Thyroid gland (tissue), 4 donors: Measurements from ENCODE around the gene RBM5. TPM values are rescaled to one million over a fixed set of nuclear protein-coding genes. Genes with fewer than 3 reads are reported as not detected.

Experiments
- DNase-seq, 2 donors: peaks; one replicate each; pipeline ENCODE4 v3.0.0-alpha.2; 2019
- H3K27ac ChIP-seq, 3 donors: fragments of 200-600 bp; sonication (generic); 1 replicate in 2 of 3; 2 replicates in 1 of 3; pipeline ENCODE4 v1.5.1; 2016 to 2019; ENCODE audit warnings: mild to moderate bottlenecking in 1 of 3, moderate library complexity in 1 of 3
- H3K27me3 ChIP-seq: fragments of 200-600 bp; sonication (generic); one replicate; pipeline ENCODE4 v1.5.1; 2019
- H3K36me3 ChIP-seq, 2 donors: fragments of 200-600 bp; sonication (generic); one replicate each; pipeline ENCODE4 v1.5.1; 2016 to 2019
- H3K4me1 ChIP-seq, 2 donors: fragments of 200-600 bp; sonication (generic); one replicate each; pipeline ENCODE4 v1.5.1; 2017 to 2019
- H3K4me3 ChIP-seq, 3 donors: fragments of 200-600 bp; sonication (generic); replicated peaks in 1 of 3; 1 replicate in 2 of 3; 2 replicates in 1 of 3; pipeline ENCODE4 v1.5.1; 2016; ENCODE audit warnings: mild to moderate bottlenecking in 1 of 3
- H3K9me3 ChIP-seq: fragments of 200-600 bp; sonication (generic); one replicate; pipeline ENCODE4 v1.5.1; 2017
- CTCF ChIP-seq, 6 experiments: fragments of 200-600 bp in 3 of 6; fragments of 450-650 bp in 3 of 6; sonication (generic) in 3 of 6; IDR thresholded peaks; one replicate each; pipeline ENCODE4 v1.5.1; 2016 to 2019; ENCODE audit warnings: antibody characterized with exemption in 6 of 6, mild to moderate bottlenecking in 2 of 6, inconsistent platforms in 1 of 6, moderate library complexity in 1 of 6
- POLR2A ChIP-seq, 2 donors: fragments of 450-650 bp; IDR thresholded peaks; one replicate each; pipeline ENCODE4 v1.6.1; 2017; ENCODE audit warnings: antibody characterized with exemption in 2 of 2, mild to moderate bottlenecking in 2 of 2, moderate library complexity in 1 of 2
- WGBS, 2 donors: methylation state at CpG; one replicate each; pipeline ENCODE4 v1.1.5; 2017; 5-methylcytosine and 5-hydroxymethylcytosine counted together
- intact Hi-C: fragments of 100-400 bp; cut with DNase I; formaldehyde crosslinking; loops from one replicate; pipeline ENCODE4 v1.15.1; 2023
- total RNA-seq, 4 donors: library from RNA; depleted of rRNA; stranded (reverse); fragments of >200 nt; gene quantifications; one replicate each; pipeline ENCODE4 v1.2.3, GENCODE V29; 2016

The RBM5 gene
- total RNA-seq, 4 donors from 2014 or later = 230 to 337 (median 268) TPM

GRCh38 chr3:50095352-50095998 lies 6.8 kb downstream of the RBM5 start:
- no peak overlapping the region for H3K27ac ChIP-seq
- WGBS, 2 donors = 90 to 92% methylated on average over 5 of the region's 5 CpGs
- no peak overlapping the region for H3K4me3 ChIP-seq
- intact Hi-C loops = no loop called here
- H3K36me3 ChIP-seq = peaks cover 85 to 98% of the 10 kb centered on the region in 2 donors
- DNase-seq = no peak
- H3K27me3 ChIP-seq = no peaks in the 10 kb centered on the region
- peaks cover 7 to 8% of the 10 kb centered on the region in 2 donors for H3K4me1 ChIP-seq
- TF ChIP-seq POLR2A (IDR thresholded peaks at IDR 0.05) = no peak
- no peak for TF ChIP-seq CTCF (IDR thresholded peaks at IDR 0.05)
- no peaks in the 10 kb centered on the region for H3K9me3 ChIP-seq

- H3K27ac ChIP-seq = no peak overlapping the region
- 96 to 98% methylated on average over 5 of the region's 5 CpGs for WGBS, 2 donors
- no peak for TF ChIP-seq CTCF (IDR thresholded peaks at IDR 0.05)
- no peak for TF ChIP-seq POLR2A (IDR thresholded peaks at IDR 0.05)
- H3K4me3 ChIP-seq = no peak overlapping the region
- H3K27me3 ChIP-seq = no peaks in the 10 kb centered on the region
- no peaks in the 10 kb centered on the region for H3K9me3 ChIP-seq
- no peak for DNase-seq
- H3K4me1 ChIP-seq = no peaks in the 10 kb centered on the region
- intact Hi-C loops = no loop called here
- H3K36me3 ChIP-seq = peaks cover 92 to 98% of the 10 kb centered on the region in 2 donors
Observed at GRCh38 chr3:50100386-50100785, 11.7 kb downstream of the RBM5 start.

- intact Hi-C loops = no loop called here
- DNase-seq = no peak
- H3K4me1 ChIP-seq = no peaks in the 10 kb centered on the region
- no peak overlapping the region for H3K4me3 ChIP-seq
- TF ChIP-seq POLR2A (IDR thresholded peaks at IDR 0.05) (no peak), CTCF (IDR thresholded peaks at IDR 0.05) (no peak)
- H3K27me3 ChIP-seq = no peaks in the 10 kb centered on the region
- 77% methylated on average over 4 of the region's 4 CpGs for WGBS, 2 donors
- peaks cover 91 to 96% of the 10 kb centered on the region in 2 donors for H3K36me3 ChIP-seq
- no peak overlapping the region for H3K27ac ChIP-seq
- no peaks in the 10 kb centered on the region for H3K9me3 ChIP-seq
Observed at GRCh38 chr3:50100956-50101845, 12.5 kb downstream of the RBM5 start.

- Histone ChIP-seq H3K4me3 (no peak overlapping the region), H3K36me3 (peaks cover 93 to 97% of the 10 kb centered on the region in 2 donors), H3K27me3 (no peaks in the 10 kb centered on the region), H3K27ac (no peak overlapping the region), H3K4me1 (peaks cover 7% of the 10 kb centered on the region in 2 donors), H3K9me3 (no peaks in the 10 kb centered on the region)
- 94 to 96% methylated on average over 7 of the region's 7 CpGs for WGBS, 2 donors
- TF ChIP-seq POLR2A (IDR thresholded peaks at IDR 0.05) = no peak
- TF ChIP-seq CTCF (IDR thresholded peaks at IDR 0.05) = no peak
- intact Hi-C loops = no loop called here
- no peak for DNase-seq
Observed at GRCh38 chr3:50102558-50102957, 13.8 kb downstream of the RBM5 start.

- peaks cover 96% of the 10 kb centered on the region in 2 donors for H3K36me3 ChIP-seq
- DNase-seq = no peak
- TF ChIP-seq POLR2A (IDR thresholded peaks at IDR 0.05) (no peak), CTCF (IDR thresholded peaks at IDR 0.05) (no peak)
- no peak overlapping the region for H3K27ac ChIP-seq
- no peaks in the 10 kb centered on the region for H3K27me3 ChIP-seq
- peaks cover 7% of the 10 kb centered on the region in 2 donors for H3K4me1 ChIP-seq
- H3K4me3 ChIP-seq = no peak overlapping the region
- intact Hi-C loops = no loop called here
- WGBS, 2 donors = 92 to 93% methylated on average over 5 of the region's 5 CpGs
- no peaks in the 10 kb centered on the region for H3K9me3 ChIP-seq
Observed at GRCh38 chr3:50111757-50112156, 23.0 kb downstream of the RBM5 start.
